SU-DHL-6 (cell line): ENCODE results near the gene MGAT4A.

Source experiments
- H2AFZ ChIP-seq: fragments of 200-600 bp; sonication (generic); 2 replicates; pipeline ENCODE4 v1.6.1; 2014; ENCODE audit warnings: low read depth, mild to moderate bottlenecking, moderate library complexity, mixed read lengths, antibody characterized with exemption, low read length; ENCODE audit not compliant: severe bottlenecking
- H3F3A ChIP-seq: fragments of 200-600 bp; shearing (Covaris generic); 2 replicates; pipeline ENCODE4 v1.6.0; 2016; ENCODE audit warnings: antibody characterized with exemption, mild to moderate bottlenecking; ENCODE audit not compliant: insufficient read depth
- H3K27ac ChIP-seq: fragments of 200-600 bp; sonication (generic); 2 replicates; pipeline ENCODE4 v1.5.1; 2016; ENCODE audit warnings: low read depth, mild to moderate bottlenecking, low read length, moderate library complexity, mixed read lengths
- H3K27me3 ChIP-seq: fragments of 200-600 bp; sonication (generic), shearing (Covaris generic); 2 replicates; pipeline ENCODE4 v1.6.0; 2014; ENCODE audit warnings: mild to moderate bottlenecking, low read length
- H3K36me3 ChIP-seq: fragments of 200-600 bp; sonication (generic); 2 replicates; pipeline ENCODE4 v1.6.1; 2014; ENCODE audit warnings: mild to moderate bottlenecking, low read length, mixed read lengths
- H3K4me2 ChIP-seq: fragments of 300-600, 200-600 bp; shearing (Covaris generic), sonication (generic); 2 replicates; pipeline ENCODE4 v1.6.0; 2014; ENCODE audit warnings: low read length, low read depth, mild to moderate bottlenecking; ENCODE audit not compliant: poor library complexity, severe bottlenecking
- H3K4me3 ChIP-seq: fragments of 200-600 bp; sonication (generic); 2 replicates; pipeline ENCODE4 v1.5.1; 2014; ENCODE audit warnings: antibody characterized with exemption, low read length, mild to moderate bottlenecking, mixed read lengths; ENCODE audit not compliant: insufficient read depth, poor library complexity, severe bottlenecking
- H3K79me2 ChIP-seq: fragments of 200-600 bp; sonication (generic); 2 replicates; pipeline ENCODE4 v1.6.1; 2014; ENCODE audit warnings: mild to moderate bottlenecking, low read length, moderate library complexity; ENCODE audit not compliant: insufficient read depth
- H3K9ac ChIP-seq: fragments of 200-600 bp; sonication (generic); 2 replicates; pipeline ENCODE4 v1.7.0; 2014; ENCODE audit warnings: mild to moderate bottlenecking, low read length
- H3K9me2 ChIP-seq: fragments of 200-600 bp; sonication (generic); replicated peaks from 2 replicates; pipeline ENCODE4 v1.6.1; 2014; ENCODE audit warnings: low read length; ENCODE audit not compliant: insufficient read depth
- H3K9me3 ChIP-seq: fragments of 200-600 bp; sonication (generic); 2 replicates; pipeline ENCODE4 v1.6.1; 2014; ENCODE audit warnings: low read length, mixed read lengths; ENCODE audit not compliant: insufficient read depth
- H4K20me1 ChIP-seq: fragments of 200-600 bp; sonication (generic); 2 replicates; pipeline ENCODE4 v1.6.1; 2014; ENCODE audit warnings: low read depth, mild to moderate bottlenecking, antibody characterized with exemption, low read length, moderate library complexity, mixed read lengths
- EZH2phosphoT487 ChIP-seq: fragments of 200-600 bp; sonication (generic), shearing (Covaris generic); conservative IDR thresholded peaks from 2 replicates; pipeline ENCODE4 v1.6.1; 2018; ENCODE audit warnings: mild to moderate bottlenecking, antibody characterized with exemption, low read length, moderate library complexity, mixed read lengths
- TF ChIP-seq, protein P1 (sequence below): fragments of 200-600 bp; sonication (generic); IDR thresholded peaks from one replicate; pipeline ENCODE4 v1.5.1; 2017; ENCODE audit warnings: antibody characterized with exemption, mild to moderate bottlenecking, low read length, moderate library complexity; ENCODE audit not compliant: insufficient read depth, poor library complexity, severe bottlenecking

The MGAT4A gene

GRCh38 chr2:98764499-98764898, 33.6 kb upstream of the MGAT4A start:
- TF ChIP-seq, protein P1, sequence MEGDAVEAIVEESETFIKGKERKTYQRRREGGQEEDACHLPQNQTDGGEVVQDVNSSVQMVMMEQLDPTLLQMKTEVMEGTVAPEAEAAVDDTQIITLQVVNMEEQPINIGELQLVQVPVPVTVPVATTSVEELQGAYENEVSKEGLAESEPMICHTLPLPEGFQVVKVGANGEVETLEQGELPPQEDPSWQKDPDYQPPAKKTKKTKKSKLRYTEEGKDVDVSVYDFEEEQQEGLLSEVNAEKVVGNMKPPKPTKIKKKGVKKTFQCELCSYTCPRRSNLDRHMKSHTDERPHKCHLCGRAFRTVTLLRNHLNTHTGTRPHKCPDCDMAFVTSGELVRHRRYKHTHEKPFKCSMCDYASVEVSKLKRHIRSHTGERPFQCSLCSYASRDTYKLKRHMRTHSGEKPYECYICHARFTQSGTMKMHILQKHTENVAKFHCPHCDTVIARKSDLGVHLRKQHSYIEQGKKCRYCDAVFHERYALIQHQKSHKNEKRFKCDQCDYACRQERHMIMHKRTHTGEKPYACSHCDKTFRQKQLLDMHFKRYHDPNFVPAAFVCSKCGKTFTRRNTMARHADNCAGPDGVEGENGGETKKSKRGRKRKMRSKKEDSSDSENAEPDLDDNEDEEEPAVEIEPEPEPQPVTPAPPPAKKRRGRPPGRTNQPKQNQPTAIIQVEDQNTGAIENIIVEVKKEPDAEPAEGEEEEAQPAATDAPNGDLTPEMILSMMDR, result no peak
- no peak for TF ChIP-seq EZH2phosphoT487
- Histone ChIP-seq H4K20me1 (no peaks in the 10 kb centered on the region), H2AFZ (no peak overlapping the region), H3K27me3 (no peaks in the 10 kb centered on the region), H3K36me3 (no peaks in the 10 kb centered on the region), H3K27ac (no peak overlapping the region), H3K79me2 (no peaks in the 10 kb centered on the region), H3K4me2 (no peak overlapping the region), H3K4me3 (no peak overlapping the region), H3K9me3 (no peaks in the 10 kb centered on the region), H3K9ac (no peak overlapping the region), H3K9me2 (no peaks in the 10 kb centered on the region), H3F3A (peaks cover 6% of the 10 kb centered on the region; the same call in 1 of the 2 replicates)

- no peak overlapping the region for H2AFZ ChIP-seq
- H3K9ac ChIP-seq, result no peak overlapping the region
- H3K9me3 ChIP-seq, result no peaks in the 10 kb centered on the region
- TF ChIP-seq, protein P1, result no peak
- TF ChIP-seq EZH2phosphoT487, result no peak
- H3K36me3 ChIP-seq, result no peaks in the 10 kb centered on the region
- no peaks in the 10 kb centered on the region for H3K27me3 ChIP-seq
- H3K4me3 ChIP-seq, result no peak overlapping the region
- H3F3A ChIP-seq, result peaks cover 13% of the 10 kb centered on the region
- no peaks in the 10 kb centered on the region for H3K79me2 ChIP-seq
- H3K4me2 ChIP-seq, result no peak overlapping the region
- H3K9me2 ChIP-seq, result no peaks in the 10 kb centered on the region
- H3K27ac ChIP-seq, result no peak overlapping the region
- H4K20me1 ChIP-seq, result no peaks in the 10 kb centered on the region
Observed at GRCh38 chr2:98763209-98763951, 32.4 kb upstream of the MGAT4A start.

DNA sequence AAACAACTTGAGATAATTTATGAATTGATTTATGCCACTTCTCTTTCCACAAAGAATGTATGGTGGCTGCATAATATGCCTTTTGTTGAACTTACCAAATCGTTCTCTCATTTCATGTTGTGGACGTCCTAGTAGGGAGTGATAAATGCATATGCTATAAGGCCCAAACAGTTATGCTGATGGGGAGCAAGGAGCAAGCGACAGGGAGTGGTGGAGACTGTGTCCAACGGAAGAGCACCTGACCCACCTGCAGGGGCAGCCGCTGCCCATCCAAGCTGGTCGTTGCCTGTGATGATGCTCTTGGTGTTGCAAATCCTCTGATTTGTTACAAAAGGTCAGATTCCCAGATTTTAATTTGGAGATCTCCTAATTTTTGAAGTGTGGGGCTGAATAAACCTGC, 31.0 kb upstream of the MGAT4A start:
- Histone ChIP-seq H4K20me1 (no peaks in the 10 kb centered on the region), H3K9me3 (no peaks in the 10 kb centered on the region), H3K9ac (no peak overlapping the region), H3F3A (peaks cover 15% of the 10 kb centered on the region), H3K36me3 (no peaks in the 10 kb centered on the region), H3K27me3 (no peaks in the 10 kb centered on the region), H2AFZ (no peak overlapping the region), H3K27ac (no peak overlapping the region), H3K4me3 (no peak overlapping the region), H3K79me2 (no peaks in the 10 kb centered on the region), H3K9me2 (no peaks in the 10 kb centered on the region), H3K4me2 (no peak overlapping the region)
- TF ChIP-seq, protein P1, result no peak
- TF ChIP-seq EZH2phosphoT487, result no peak
